ENCODE results near the gene POU2F1.
A peak's percentile ranks its signal among the peaks of the same experiment; 100 is the strongest.

The POU2F1 gene

GRCh38 chr1:167182571-167183320, 37.9 kb upstream of the POU2F1 start:
- no peaks in the 10 kb centered on the region for H3K27me3 ChIP-seq (ENCODE audit: insufficient read depth, low read depth, severe bottlenecking)
- peaks cover 2% of the 10 kb centered on the region for H3K9me3 ChIP-seq (ENCODE audit: severe bottlenecking)
- no peak overlapping the region for H3K4me3 ChIP-seq (ENCODE audit: low read depth, low read length)
- H3K36me3 ChIP-seq = no peaks in the 10 kb centered on the region
- TF ChIP-seq CTCF (IDR thresholded peaks at IDR 0.05; ENCODE audit: low read depth, low read length) = no peak
- no peak for DNase-seq
- H3K27ac ChIP-seq = no peak overlapping the region

GRCh38 chr1:167184081-167184480, 36.6 kb upstream of the POU2F1 start:
- Histone ChIP-seq H3K9me3 (ENCODE audit: severe bottlenecking) (peaks cover 2% of the 10 kb centered on the region), H3K4me3 (ENCODE audit: low read depth, low read length) (no peak overlapping the region), H3K27ac (no peak overlapping the region), H3K27me3 (ENCODE audit: insufficient read depth, low read depth, severe bottlenecking) (no peaks in the 10 kb centered on the region), H3K36me3 (no peaks in the 10 kb centered on the region)
- DNase-seq = no peak
- TF ChIP-seq CTCF (IDR thresholded peaks at IDR 0.05; ENCODE audit: low read depth, low read length) = no peak

- Histone ChIP-seq H3K27me3 (ENCODE audit: insufficient read depth, low read depth, severe bottlenecking) (no peaks in the 10 kb centered on the region), H3K36me3 (no peaks in the 10 kb centered on the region), H3K27ac (no peak overlapping the region), H3K9me3 (ENCODE audit: severe bottlenecking) (peaks cover 2% of the 10 kb centered on the region), H3K4me3 (ENCODE audit: low read depth, low read length) (no peak overlapping the region)
- DNase-seq = no peak
- no peak for TF ChIP-seq CTCF (IDR thresholded peaks at IDR 0.05; ENCODE audit: low read depth, low read length)
Measured at GRCh38 chr1:167185062-167185461, 35.6 kb upstream of the POU2F1 start.

GRCh38 chr1:167185974-167186657, 34.6 kb upstream of the POU2F1 start:
- H3K4me3 ChIP-seq (ENCODE audit: low read depth, low read length) = no peak overlapping the region
- H3K27ac ChIP-seq = peak overlapping the region; percentile 74
- DNase-seq = no peak
- no peaks in the 10 kb centered on the region for H3K27me3 ChIP-seq (ENCODE audit: insufficient read depth, low read depth, severe bottlenecking)
- peaks cover 2% of the 10 kb centered on the region for H3K9me3 ChIP-seq (ENCODE audit: severe bottlenecking)
- H3K36me3 ChIP-seq = no peaks in the 10 kb centered on the region
- TF ChIP-seq CTCF (IDR thresholded peaks at IDR 0.05; ENCODE audit: low read depth, low read length) = no peak

- no peak for TF ChIP-seq CTCF (IDR thresholded peaks at IDR 0.05; ENCODE audit: low read depth, low read length)
- DNase-seq = peak; percentile 47
- H3K9me3 ChIP-seq (ENCODE audit: severe bottlenecking) = peaks cover 2% of the 10 kb centered on the region
- H3K36me3 ChIP-seq = no peaks in the 10 kb centered on the region
- no peaks in the 10 kb centered on the region for H3K27me3 ChIP-seq (ENCODE audit: insufficient read depth, low read depth, severe bottlenecking)
- H3K4me3 ChIP-seq (ENCODE audit: low read depth, low read length) = no peak overlapping the region
- H3K27ac ChIP-seq = peak overlapping the region; percentile 74
Measured at GRCh38 chr1:167186771-167187170, 33.9 kb upstream of the POU2F1 start.

Measured in WERI-Rb-1 (cell line).